Upper lobe of left lung (tissue), 6 donors: ENCODE data around the gene RUNDC1. TPM values are rescaled to one million over a fixed set of nuclear protein-coding genes. Genes with fewer than 3 reads are reported as not detected.
"Not testable (repeated sequence)": the region's sequence is repeated elsewhere in the genome, so short reads cannot be mapped to it uniquely, and the experiment has no call there.

ENCODE experiments used
- ATAC-seq, 2 donors: fragments of 200-7000 bp; cut with Tn5 transposase; one replicate each; pipeline ENCODE4 v1.9.1; 2022; ENCODE audit warnings: mild to moderate bottlenecking in 2 of 2, moderate library complexity in 2 of 2; ENCODE audit not compliant: low FRiP score in 2 of 2
- DNase-seq, 2 donors: peaks; one replicate each; pipeline ENCODE4 v3.0.0-alpha.2; 2019 to 2020
- H3K27ac ChIP-seq, 4 donors: fragments of 200-600 bp; sonication (generic); one replicate each; pipeline ENCODE4 v1.5.1; 2016 to 2019
- H3K27me3 ChIP-seq, 4 donors: fragments of 200-600 bp; sonication (generic); one replicate each; pipeline ENCODE4 v1.5.1; 2017 to 2019
- H3K36me3 ChIP-seq, 4 donors: fragments of 200-600 bp; sonication (generic); one replicate each; pipeline ENCODE4 v1.5.1; 2016 to 2019
- H3K4me1 ChIP-seq, 4 donors: fragments of 200-600 bp; sonication (generic); one replicate each; pipeline ENCODE4 v1.5.1; 2018 to 2019
- H3K4me3 ChIP-seq, 4 donors: fragments of 200-600 bp; sonication (generic); one replicate each; pipeline ENCODE4 v1.5.1; 2017 to 2019; ENCODE audit warnings: mild to moderate bottlenecking in 2 of 4, moderate library complexity in 1 of 4
- H3K9me3 ChIP-seq, 4 donors: fragments of 200-600 bp; sonication (generic); one replicate each; pipeline ENCODE4 v1.5.1; 2018 to 2019
- EP300 ChIP-seq, 4 donors: sonication (generic); formaldehyde crosslinking; IDR thresholded peaks; one replicate each; pipeline ENCODE4 v1.5.1; 2017; ENCODE audit warnings: antibody characterized with exemption in 4 of 4, control low read depth in 2 of 4
- POLR2A ChIP-seq, 4 donors: fragments of 450-650 bp; IDR thresholded peaks; one replicate each; pipeline ENCODE4 v1.5.1; 2016 to 2017; ENCODE audit warnings: antibody characterized with exemption in 4 of 4, mild to moderate bottlenecking in 2 of 4
- POLR2AphosphoS5 ChIP-seq, 2 donors: sonication (generic); formaldehyde crosslinking; IDR thresholded peaks; one replicate each; pipeline ENCODE4 v1.5.1; 2017; ENCODE audit warnings: antibody characterized with exemption in 2 of 2
- WGBS, 2 donors: methylation state at CpG; one replicate each; pipeline ENCODE4 v1.1.5; 2017 to 2018; 5-methylcytosine and 5-hydroxymethylcytosine counted together
- total RNA-seq, 6 donors: library from RNA; depleted of rRNA in 4 of 6; stranded (reverse); fragments of >200 nt in 4 of 6; gene quantifications; one replicate each; pipeline versions ENCODE4 v1.1.0 to v1.2.1, GENCODE V29; 2016 to 2021
- TF ChIP-seq, protein P1 (sequence below), 6 experiments: fragments of 450-650 bp in 4 of 6; fragments of 200-600 bp in 2 of 6; sonication (generic) in 2 of 6; IDR thresholded peaks; one replicate each; pipeline ENCODE4 v1.5.1; 2016 to 2019; ENCODE audit warnings: antibody characterized with exemption in 6 of 6
- donor health status: DM: no; HTN: no; CAD: no; lungs with moderate emphysema.
- donor health status: DM: no; HTN: yes; CAD: no; lungs with severe emphysema.

Gene RUNDC1
- total RNA-seq, 6 donors from 2014 or later, result 13.6 to 26.2 (median 17.5) TPM

DNA sequence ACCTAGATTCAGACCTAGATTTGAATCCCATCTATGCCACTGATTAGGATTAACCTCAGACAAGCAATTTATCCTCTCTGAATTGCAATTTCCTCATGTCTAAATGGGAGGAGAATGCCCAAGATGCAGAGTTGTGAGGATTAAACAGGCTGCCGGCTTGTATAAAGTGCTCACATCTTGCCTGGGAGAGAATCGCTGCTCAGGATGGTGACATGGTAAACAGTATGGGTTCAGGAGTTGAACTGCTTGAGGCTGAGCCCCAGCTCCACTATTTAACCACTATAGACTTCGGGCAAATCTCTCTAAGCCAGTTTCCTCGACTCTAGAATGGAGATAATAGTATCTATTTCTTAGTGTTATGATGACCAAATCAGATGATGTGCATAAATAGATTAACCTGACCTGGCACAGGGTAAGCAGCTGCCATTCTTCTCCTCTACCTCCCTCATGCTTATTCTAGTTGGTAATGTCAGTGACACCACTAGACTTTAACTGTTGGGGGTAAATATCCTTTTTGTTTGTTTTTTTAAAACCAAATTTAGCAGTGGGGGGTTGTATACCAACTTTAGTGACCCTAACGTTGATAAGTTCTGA, 17.1 kb downstream of the RUNDC1 start:
- H3K27ac ChIP-seq, result peak overlapping the region; percentile 78 to 96 (median 94)
- H3K9me3 ChIP-seq, result no peaks in the 10 kb centered on the region
- 15 to 31% methylated on average over 5 of the region's 5 CpGs for WGBS, 2 donors
- peak overlapping the region in 3 of 4 donors; percentile 57 to 92 (median 84) for H3K4me3 ChIP-seq
- ATAC-seq (no peak), DNase-seq (no peak)
- peaks cover 24 to 41% (median 31%) of the 10 kb centered on the region in 4 donors for H3K4me1 ChIP-seq
- no peak for TF ChIP-seq POLR2A (IDR thresholded peaks at IDR 0.05)
- no peak for TF ChIP-seq POLR2AphosphoS5 (IDR thresholded peaks at IDR 0.05)
- TF ChIP-seq EP300 (IDR thresholded peaks at IDR 0.05), result no peak
- TF ChIP-seq, protein P1, sequence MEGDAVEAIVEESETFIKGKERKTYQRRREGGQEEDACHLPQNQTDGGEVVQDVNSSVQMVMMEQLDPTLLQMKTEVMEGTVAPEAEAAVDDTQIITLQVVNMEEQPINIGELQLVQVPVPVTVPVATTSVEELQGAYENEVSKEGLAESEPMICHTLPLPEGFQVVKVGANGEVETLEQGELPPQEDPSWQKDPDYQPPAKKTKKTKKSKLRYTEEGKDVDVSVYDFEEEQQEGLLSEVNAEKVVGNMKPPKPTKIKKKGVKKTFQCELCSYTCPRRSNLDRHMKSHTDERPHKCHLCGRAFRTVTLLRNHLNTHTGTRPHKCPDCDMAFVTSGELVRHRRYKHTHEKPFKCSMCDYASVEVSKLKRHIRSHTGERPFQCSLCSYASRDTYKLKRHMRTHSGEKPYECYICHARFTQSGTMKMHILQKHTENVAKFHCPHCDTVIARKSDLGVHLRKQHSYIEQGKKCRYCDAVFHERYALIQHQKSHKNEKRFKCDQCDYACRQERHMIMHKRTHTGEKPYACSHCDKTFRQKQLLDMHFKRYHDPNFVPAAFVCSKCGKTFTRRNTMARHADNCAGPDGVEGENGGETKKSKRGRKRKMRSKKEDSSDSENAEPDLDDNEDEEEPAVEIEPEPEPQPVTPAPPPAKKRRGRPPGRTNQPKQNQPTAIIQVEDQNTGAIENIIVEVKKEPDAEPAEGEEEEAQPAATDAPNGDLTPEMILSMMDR (IDR thresholded peaks at IDR 0.05), result no peak
- H3K36me3 ChIP-seq, result peaks cover 16 to 49% (median 38%) of the 10 kb centered on the region in 4 donors
- no peaks in the 10 kb centered on the region for H3K27me3 ChIP-seq

DNA sequence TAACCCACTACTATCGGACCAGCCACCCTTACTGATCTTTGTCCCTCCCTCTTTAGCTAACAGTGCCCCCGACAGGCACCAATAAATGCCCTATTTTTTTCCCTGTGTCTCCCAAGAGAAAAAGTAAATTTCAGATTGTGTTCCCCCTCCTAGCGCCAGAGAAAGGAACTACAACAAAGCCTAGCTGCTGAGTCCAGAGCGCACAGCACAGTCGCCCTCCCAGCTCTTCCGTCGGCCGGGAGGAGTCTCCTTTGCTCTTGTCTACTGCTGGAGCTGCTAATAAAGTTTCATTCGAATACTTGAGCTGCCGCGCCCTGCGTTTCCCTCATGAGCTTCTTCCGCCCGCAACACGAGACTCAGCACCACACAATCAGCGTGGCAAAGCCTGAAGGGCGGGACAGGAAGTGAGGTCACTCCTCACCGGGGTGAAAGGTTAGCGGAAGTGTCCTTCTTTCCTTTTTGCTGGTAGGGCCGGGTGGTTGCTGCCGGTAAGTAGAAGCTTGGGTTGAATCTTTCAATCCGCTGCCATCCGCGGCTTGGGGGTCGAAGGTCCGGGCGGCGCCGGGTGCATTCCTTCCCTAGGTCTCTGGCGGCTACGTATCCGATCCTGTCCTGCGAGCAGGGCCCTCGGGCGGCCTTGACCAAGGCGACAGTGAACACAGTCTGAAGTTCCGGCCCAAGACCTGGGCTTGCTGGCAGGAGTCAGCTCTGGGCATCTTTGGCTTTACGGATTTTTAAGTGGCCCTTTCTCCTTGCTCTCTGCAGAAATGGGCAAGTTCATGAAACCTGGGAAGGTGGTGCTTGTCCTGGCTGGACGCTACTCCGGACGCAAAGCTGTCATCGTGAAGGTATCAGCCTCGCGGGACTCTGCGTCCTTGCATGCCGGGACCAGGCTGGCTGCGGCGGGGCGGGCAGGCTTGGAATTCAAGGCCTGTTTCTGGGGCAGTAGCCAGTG, 17.9 kb downstream of the RUNDC1 start, which contains the start of gene RPL27:
Gene RPL27, plus strand, starts transcription at position 436 of the 955 bp plus-strand sequence. Its CDS starts 332 bp downstream, at position 768.
- TF ChIP-seq POLR2AphosphoS5 (IDR thresholded peaks at IDR 0.05) (peak; percentile 93 to 98), EP300 (IDR thresholded peaks at IDR 0.05) (peak in 2 of 4 donors; percentile 7 to 79), POLR2A (IDR thresholded peaks at IDR 0.05) (peak; percentile 67 to 90 (median 80))
- TF ChIP-seq, protein P1 (IDR thresholded peaks at IDR 0.05), result peak; percentile 93 to 95 (median 95)

DNA sequence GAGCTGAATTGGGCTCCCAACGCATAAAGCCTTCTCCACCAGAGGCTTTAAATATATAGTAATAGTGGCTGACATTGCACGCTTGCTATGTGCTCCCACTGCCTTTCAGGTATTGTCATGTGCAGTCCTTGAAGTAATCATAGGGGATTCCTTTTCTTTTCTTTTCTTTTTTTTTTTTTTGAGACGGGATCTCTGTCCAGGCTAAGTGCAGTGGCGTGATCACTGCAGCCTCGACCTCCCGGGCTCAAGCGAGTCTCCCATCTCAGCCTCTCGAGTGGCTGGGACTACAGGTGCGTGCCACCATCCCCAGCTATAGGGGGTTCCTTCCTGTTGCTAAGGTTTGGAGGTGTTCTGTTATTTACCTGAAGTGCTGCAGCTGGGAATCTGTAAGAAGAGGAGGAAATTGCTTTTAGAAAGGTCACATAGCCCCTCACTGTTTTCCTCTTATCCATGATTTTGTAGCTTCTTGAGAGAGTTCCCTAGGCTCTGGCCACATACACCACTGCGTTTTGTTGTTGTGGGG, 18.7 kb downstream of the RUNDC1 start:
- H3K27me3 ChIP-seq, result no peaks in the 10 kb centered on the region
- H3K9me3 ChIP-seq, result no peaks in the 10 kb centered on the region
- H3K4me1 ChIP-seq, result peaks cover 24 to 41% (median 31%) of the 10 kb centered on the region in 4 donors
- ATAC-seq (no peak), DNase-seq (no peak)
- peaks cover 18 to 52% (median 41%) of the 10 kb centered on the region in 4 donors for H3K36me3 ChIP-seq
- TF ChIP-seq POLR2A (IDR thresholded peaks at IDR 0.05) (no peak), EP300 (IDR thresholded peaks at IDR 0.05) (no peak), POLR2AphosphoS5 (IDR thresholded peaks at IDR 0.05) (no peak)
- TF ChIP-seq, protein P1 (IDR thresholded peaks at IDR 0.05), result no peak
- H3K27ac ChIP-seq, result peak overlapping the region; percentile 92 to 96 (median 94)
- H3K4me3 ChIP-seq, result peak overlapping the region; percentile 57 to 92 (median 74)
- 15 to 24% methylated on average over 10 of the region's 10 CpGs for WGBS, 2 donors

More for the DNA sequence above, 17.9 kb downstream of the RUNDC1 start, which contains the start of gene RPL27:
- Histone ChIP-seq H3K27me3 (no peaks in the 10 kb centered on the region), H3K27ac (peak within 1 kb of the TSS; percentile 92 to 96 (median 94)), H3K36me3 (peaks cover 21 to 49% (median 38%) of the 10 kb centered on the region in 4 donors), H3K4me1 (peaks cover 24 to 41% (median 31%) of the 10 kb centered on the region in 4 donors), H3K4me3 (peak within 1 kb of the TSS; percentile 57 to 92 (median 74)), H3K9me3 (no peaks in the 10 kb centered on the region)
- 0% methylated on average over 22 to 48 of the region's 49 CpGs for WGBS, 2 donors
- peak; percentile 91 to 99 for DNase-seq
- ATAC-seq, result peak; percentile 98

DNA sequence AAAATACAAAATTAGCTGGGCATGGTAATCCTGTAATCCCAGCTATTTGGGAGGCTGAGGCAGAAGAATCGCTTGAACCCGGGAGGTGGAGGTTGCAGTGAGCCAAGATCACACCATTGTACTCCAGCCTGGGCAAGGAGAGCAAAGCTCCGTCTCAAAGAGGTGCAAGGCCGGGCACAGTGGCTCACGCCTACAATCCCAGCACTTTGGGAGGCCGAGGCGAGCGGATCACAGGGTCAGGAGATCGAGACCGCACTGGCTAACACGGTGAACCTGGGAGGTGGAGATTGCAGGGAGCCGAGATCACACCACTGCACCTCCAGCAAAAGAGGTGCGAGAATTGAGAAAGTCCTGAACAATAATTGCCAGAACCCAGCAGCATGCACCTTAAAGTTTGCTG, 20.5 kb downstream of the RUNDC1 start:
- DNase-seq, ATAC-seq, H3K9me3 ChIP-seq, H3K4me3 ChIP-seq, H3K27me3 ChIP-seq: not testable (repeated sequence)
- 92 to 97% methylated on average over 10 to 13 of the region's 13 CpGs for WGBS, 2 donors
- Histone ChIP-seq H3K27ac (peak overlapping the region; percentile 1 to 94 (median 30)), H3K36me3 (peaks cover 18 to 53% (median 45%) of the 10 kb centered on the region in 4 donors), H3K4me1 (peaks cover 24 to 41% (median 31%) of the 10 kb centered on the region in 4 donors)
